GM12891 (cell line): Measurements from ENCODE around the gene PMAIP1.

Source experiments
- POLR2A ChIP-seq: IDR thresholded peaks from 2 replicates; pipeline ENCODE4 v1.6.1; 2011; ENCODE audit warnings: low read depth, low read length, control low read depth
- POLR2AphosphoS5 ChIP-seq: IDR thresholded peaks from 2 replicates; pipeline ENCODE4 v1.6.1; 2011; ENCODE audit warnings: low read depth, low read length, control low read depth
- POU2F2 ChIP-seq: IDR thresholded peaks from 2 replicates; pipeline ENCODE4 v1.6.1; 2011; ENCODE audit warnings: low read depth, mild to moderate bottlenecking, control low read depth, low read length, moderate library complexity
- SPI1 ChIP-seq: IDR thresholded peaks from 2 replicates; pipeline ENCODE4 v1.6.1; 2011; ENCODE audit warnings: low read depth, low read length, control low read depth
- TAF1 ChIP-seq: IDR thresholded peaks from 2 replicates; pipeline ENCODE4 v1.6.1; 2011; ENCODE audit warnings: low read depth, low read length, control low read depth

GRCh38 chr18:59871711-59872362, 28.0 kb upstream of the PMAIP1 start:
- TF ChIP-seq POLR2AphosphoS5 (no peak), POLR2A (no peak), TAF1 (no peak), SPI1 (no peak), POU2F2 (no peak)
